ENCODE measurements around the gene SH2D3A.

Gene SH2D3A

GRCh38 chr19:6718111-6718740, 49.0 kb downstream of the SH2D3A start:
- no peak for TF ChIP-seq CTCF (IDR thresholded peaks at IDR 0.05; ENCODE audit: low read depth, low read length)
- H3K4me3 ChIP-seq (ENCODE audit: low read depth, low read length) = no peak overlapping the region

DNA sequence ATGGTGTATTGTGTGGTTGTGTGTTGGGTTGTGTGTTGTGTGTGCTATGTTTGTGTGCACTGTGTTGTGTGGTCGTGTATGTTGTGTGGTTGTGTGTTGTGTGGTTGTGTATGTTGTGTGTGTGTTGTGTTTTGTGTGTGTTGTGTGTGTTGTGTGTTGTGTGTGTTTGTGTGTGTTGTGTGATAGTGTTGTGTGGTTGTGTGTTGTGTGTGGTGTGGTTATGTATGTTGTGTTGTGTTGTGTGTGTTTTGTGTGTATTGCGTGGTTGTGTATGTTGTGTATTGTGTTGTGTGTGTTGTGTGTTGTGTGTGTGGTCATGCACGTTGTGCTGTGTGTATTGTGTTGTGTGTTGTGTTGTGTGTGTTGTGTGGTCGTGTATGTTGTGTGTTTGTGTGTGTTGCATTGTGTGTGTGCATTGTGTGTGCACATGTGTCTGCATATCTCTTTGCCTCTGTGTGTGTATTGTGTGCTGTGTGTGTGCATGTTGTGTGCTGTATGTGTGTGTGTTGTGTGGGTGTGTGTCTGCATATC, 49.7 kb downstream of the SH2D3A start:
- TF ChIP-seq CTCF (IDR thresholded peaks at IDR 0.05; ENCODE audit: low read depth, low read length) = no peak
- H3K4me3 ChIP-seq (ENCODE audit: low read depth, low read length) = no peak overlapping the region

DNA sequence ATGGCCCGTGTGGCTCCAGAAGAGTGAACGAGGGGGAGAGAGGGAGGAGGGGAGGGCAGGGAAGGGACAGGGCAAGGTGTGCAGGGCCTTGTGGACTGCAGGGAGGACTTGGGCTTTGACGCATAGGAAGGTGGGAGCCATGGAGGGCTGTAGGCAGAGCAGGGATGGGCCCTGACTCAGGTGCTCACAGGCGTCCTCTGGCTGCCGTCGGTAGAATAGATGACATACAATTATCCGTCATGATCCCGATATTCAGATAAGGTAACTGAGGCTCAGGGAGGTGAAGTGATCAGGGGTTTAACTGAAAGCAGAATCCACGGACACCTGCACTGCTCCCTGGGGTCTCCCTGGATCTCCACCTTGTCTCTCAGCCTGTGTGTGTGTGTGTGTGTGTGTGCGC, 50.2 kb downstream of the SH2D3A start:
- TF ChIP-seq CTCF (IDR thresholded peaks at IDR 0.05; ENCODE audit: low read depth, low read length) = no peak
- H3K4me3 ChIP-seq (ENCODE audit: low read depth, low read length) = no peak overlapping the region

DNA sequence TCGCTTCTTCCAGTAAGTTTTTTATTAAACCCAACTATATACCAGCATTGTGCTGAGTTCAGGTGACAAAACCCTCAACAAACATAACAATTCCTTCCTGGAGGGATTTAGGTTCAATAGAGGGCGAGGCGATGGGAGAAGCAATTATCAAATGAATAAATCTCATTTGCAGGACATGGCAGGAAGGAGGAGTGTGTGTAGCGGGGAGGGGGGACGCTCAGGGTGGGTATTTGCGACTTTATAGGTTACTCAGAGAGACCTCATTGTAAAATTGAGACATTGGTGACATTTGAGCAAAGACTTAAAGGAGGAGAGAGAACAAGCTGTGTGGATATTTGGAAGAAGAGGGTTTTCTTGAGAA, 50.6 kb downstream of the SH2D3A start:
- no peak overlapping the region for H3K4me3 ChIP-seq (ENCODE audit: low read depth, low read length)
- no peak for TF ChIP-seq CTCF (IDR thresholded peaks at IDR 0.05; ENCODE audit: low read depth, low read length)

GRCh38 chr19:6714749-6715555, 52.3 kb downstream of the SH2D3A start:
- TF ChIP-seq CTCF (IDR thresholded peaks at IDR 0.05; ENCODE audit: low read depth, low read length) = no peak
- H3K4me3 ChIP-seq (ENCODE audit: low read depth, low read length) = no peak overlapping the region

DNA sequence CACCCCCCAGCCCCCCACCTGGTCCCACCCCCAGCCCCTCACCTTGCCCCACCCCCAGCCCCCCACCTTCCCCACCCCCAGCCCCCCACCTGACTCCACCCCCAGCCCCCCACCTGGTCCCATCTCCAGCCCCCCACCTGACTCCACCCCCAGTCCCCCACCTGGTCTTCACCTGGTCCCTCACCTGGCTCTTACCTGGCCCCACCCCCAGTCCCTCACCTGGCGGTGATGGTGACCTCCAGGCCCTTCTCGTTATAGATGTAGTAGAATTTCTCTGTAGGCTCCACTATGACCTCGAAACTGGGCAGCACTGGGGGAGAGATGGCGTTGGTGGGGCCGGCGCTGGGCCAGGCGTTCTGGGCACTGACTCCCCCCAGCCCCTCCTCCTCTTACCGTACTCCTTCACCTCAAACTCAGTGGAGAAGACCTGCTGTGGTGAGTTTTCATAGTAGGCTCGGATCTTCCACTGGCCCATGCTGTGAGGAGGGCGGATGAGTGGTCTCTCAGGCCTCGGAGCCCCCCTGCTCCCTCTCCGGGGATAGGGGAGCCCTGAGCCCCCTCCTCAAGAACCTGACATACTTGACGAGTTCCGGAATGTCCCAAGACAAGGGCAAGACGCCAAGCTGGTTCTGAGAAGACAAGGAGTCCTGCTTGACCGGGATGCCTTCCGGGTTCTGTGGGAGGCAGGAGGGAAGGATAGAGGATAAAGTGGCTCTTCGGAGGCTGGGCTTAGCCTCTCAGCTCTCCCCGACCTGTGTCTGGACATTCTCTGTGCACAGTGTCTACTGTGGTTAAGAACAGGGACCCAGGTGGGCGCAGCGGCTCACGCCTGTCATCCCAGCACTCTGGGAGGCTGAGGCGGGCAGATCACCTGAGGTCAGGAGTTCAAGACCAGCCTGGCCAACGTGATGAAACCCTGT, 53.2 kb downstream of the SH2D3A start:
- TF ChIP-seq CTCF (IDR thresholded peaks at IDR 0.05; ENCODE audit: low read depth, low read length) = no peak

More for the DNA sequence above, 53.2 kb downstream of the SH2D3A start:
- H3K4me3 ChIP-seq (ENCODE audit: low read depth, low read length) = no peak overlapping the region
